Pancreas (tissue), 10 donors: ENCODE data around the gene SAMD8. TPM values are rescaled to one million over a fixed set of nuclear protein-coding genes. Genes with fewer than 3 reads are reported as not detected.

Experiments
- ATAC-seq, 4 donors: fragments of 200-7000 bp; cut with Tn5 transposase; one replicate each; pipeline versions ENCODE4 v1.8.0 to v1.9.1; 2020; ENCODE audit warnings: mild to moderate bottlenecking in 4 of 4, moderate library complexity in 4 of 4
- DNase-seq, 6 donors: peaks; one replicate each; pipeline ENCODE4 v3.0.0-alpha.2; 2020
- FAIRE-seq: peaks from 2 replicates; lab custom pipeline; 2012; peaks lifted over from hg19 to GRCh38; lab: Jason Lieb, UNC
- H3K27ac ChIP-seq, 4 donors: fragments of 200-600 bp; sonication (generic); 1 replicate in 3 of 4; 2 replicates in 1 of 4; pipeline versions ENCODE4 v1.5.0 to v1.8.0; 2020
- H3K27me3 ChIP-seq, 4 donors: fragments of 200-600 bp; one replicate each; pipeline ENCODE4 v1.8.0; 2021
- H3K36me3 ChIP-seq, 3 donors: fragments of 200-600 bp; sonication (generic) in 1 of 3; one replicate each; pipeline versions ENCODE4 v1.5.0 to v1.8.0; 2020 to 2021
- H3K4me1 ChIP-seq, 3 donors: fragments of 200-600 bp; one replicate each; pipeline ENCODE4 v1.8.0; 2021
- H3K4me3 ChIP-seq, 4 donors: fragments of 200-600 bp; sonication (generic) in 2 of 4; one replicate each; pipeline versions ENCODE4 v1.5.0 to v1.8.0; 2020 to 2021
- H3K9me3 ChIP-seq, 4 donors: fragments of 200-600 bp; one replicate each; pipeline ENCODE4 v1.8.0; 2021
- CTCF ChIP-seq, 4 donors: fragments of 200-600 bp; sonication (generic) in 3 of 4; IDR thresholded peaks; one replicate each; pipeline versions ENCODE4 v1.5.0 to v1.8.0; 2021; ENCODE audit warnings: antibody characterized with exemption in 4 of 4
- WGBS, 2 donors: extraction: QIAGEN DNeasy Blood & Tissue Kit; methylation state at CpG; one replicate each; pipeline ENCODE4 v1.1.7; 2013; 5-methylcytosine and 5-hydroxymethylcytosine counted together
- intact Hi-C, 3 donors: fragments of 100-400 bp; cut with DNase I; formaldehyde crosslinking; loops; one replicate each; pipeline versions ENCODE4 v1.11.1 to v1.14.2; 2022
- polyA plus RNA-seq, 2 donors: library from polyadenylated mRNA; stranded (reverse); fragments of 200-250 nt; gene quantifications; one replicate each; pipeline ENCODE4 v1.2.3, GENCODE V29; 2013
- total RNA-seq, 6 donors: library from RNA; stranded (reverse); fragmentation: NEBNext Ultra II Directional in 4 of 6; extraction: Animal tissue kit (Norgen Biotek cat#: 25700) in 4 of 6; gene quantifications; one replicate each; pipeline versions ENCODE4 v1.2.1 to v1.2.4, GENCODE V29; 2021 to 2023
- donor health status: healthy with polysubstance abuse.
- donor health status: DM: no; HTN: no; CAD: no; lungs with moderate emphysema.
- donor health status: DM: no; HTN: no; CAD: no.
- donor health status: control.
- donor health status: control.
- donor health status: Bipolar disorder and iron deficiency.
- donor health status: DM: yes; HTN: yes; CAD: no.
- donor health status: DM: no; HTN: no; CAD: no.
- donor health status: DM: no; HTN: no; CAD: no.
- donor health status: DM: yes; HTN: yes; CAD: no.

SAMD8 gene
- total and polyA plus RNA-seq, 8 donors: 2.1 to 10.1 (median 6.2) TPM

- WGBS, 2 donors: 53 to 57% methylated on average over 3 of the region's 3 CpGs
- no peak overlapping the region for H3K4me3 ChIP-seq
- H3K4me1 ChIP-seq: peaks cover 4 to 6% (median 4%) of the 10 kb centered on the region in 3 donors
- ATAC-seq: peak in 3 of 4 donors; percentile 39 to 59 (median 54)
- H3K9me3 ChIP-seq: no peaks in the 10 kb centered on the region
- no peaks in the 10 kb centered on the region for H3K27me3 ChIP-seq
- intact Hi-C loops: no loop called here
- H3K36me3 ChIP-seq: no peaks in the 10 kb centered on the region
- no peak for TF ChIP-seq CTCF (IDR thresholded peaks at IDR 0.05)
- no peak overlapping the region for H3K27ac ChIP-seq
- DNase-seq: no peak
- no peak for FAIRE-seq
Observed at GRCh38 chr10:75137533-75138438, 26.3 kb downstream of the SAMD8 start.

- no peak for TF ChIP-seq CTCF (IDR thresholded peaks at IDR 0.05)
- intact Hi-C loops: no loop called here
- H3K4me1 ChIP-seq: peaks cover 4 to 14% (median 6%) of the 10 kb centered on the region in 3 donors
- no peak for ATAC-seq
- DNase-seq: no peak
- no peak overlapping the region for H3K27ac ChIP-seq
- no peaks in the 10 kb centered on the region for H3K27me3 ChIP-seq
- H3K36me3 ChIP-seq: no peaks in the 10 kb centered on the region
- H3K9me3 ChIP-seq: no peaks in the 10 kb centered on the region
- FAIRE-seq: no peak
- WGBS, 2 donors: 99% methylated on average over 4 of the region's 4 CpGs
- no peak overlapping the region for H3K4me3 ChIP-seq
Observed at GRCh38 chr10:75140246-75140645, 28.8 kb downstream of the SAMD8 start.

GRCh38 chr10:75143353-75143752 lies 31.9 kb downstream of the SAMD8 start:
- H3K4me1 ChIP-seq: peaks cover 0 to 11% (median 6%) of the 10 kb centered on the region in 3 donors
- TF ChIP-seq CTCF (IDR thresholded peaks at IDR 0.05): no peak

GRCh38 chr10:75145590-75145989 lies 34.1 kb downstream of the SAMD8 start:
- Histone ChIP-seq H3K9me3 (no peaks in the 10 kb centered on the region), H3K27me3 (no peaks in the 10 kb centered on the region), H3K4me1 (peaks cover 0 to 10% (median 6%) of the 10 kb centered on the region in 3 donors), H3K27ac (no peak overlapping the region), H3K4me3 (no peak overlapping the region), H3K36me3 (no peaks in the 10 kb centered on the region)
- 92 to 95% methylated on average over 1 of the region's 1 CpG for whole genome bisulfite sequencing, 2 donors
- TF ChIP-seq CTCF (IDR thresholded peaks at IDR 0.05): no peak
- intact Hi-C loops: no loop called here
- FAIRE-seq: no peak
- ATAC-seq: no peak
- no peak for DNase-seq

More at GRCh38 chr10:75143353-75143752, 31.9 kb downstream of the SAMD8 start:
- intact Hi-C loops: no loop called here
- no peak for ATAC-seq
- no peaks in the 10 kb centered on the region for H3K36me3 ChIP-seq
- H3K4me3 ChIP-seq: no peak overlapping the region
- WGBS, 2 donors: 15 to 28% methylated on average over 1 of the region's 1 CpG
- no peak for FAIRE-seq
- no peak overlapping the region for H3K27ac ChIP-seq
- no peak for DNase-seq
- H3K9me3 ChIP-seq: no peaks in the 10 kb centered on the region
- H3K27me3 ChIP-seq: no peaks in the 10 kb centered on the region

- FAIRE-seq: no peak
- H3K9me3 ChIP-seq: no peaks in the 10 kb centered on the region
- H3K27me3 ChIP-seq: no peaks in the 10 kb centered on the region
- H3K36me3 ChIP-seq: no peaks in the 10 kb centered on the region
- peaks cover 0 to 10% (median 5%) of the 10 kb centered on the region in 3 donors for H3K4me1 ChIP-seq
- H3K4me3 ChIP-seq: no peak overlapping the region
- intact Hi-C loops: no loop called here
- 92 to 93% methylated on average over 2 of the region's 2 CpGs for WGBS, 2 donors
- no peak for ATAC-seq
- DNase-seq: no peak
- TF ChIP-seq CTCF (IDR thresholded peaks at IDR 0.05): no peak
- H3K27ac ChIP-seq: no peak overlapping the region
Observed at GRCh38 chr10:75146780-75147179, 35.3 kb downstream of the SAMD8 start.
